CD14-positive monocyte (primary cell): ENCODE measurements around the gene PRXL2B. TPM values are rescaled to one million over a fixed set of nuclear protein-coding genes. Genes with fewer than 3 reads are reported as not detected.

Experiments
- DNase-seq, 3 donors: peaks; one replicate each; pipeline ENCODE4 v3.0.0-alpha.2; 2011 to 2022
- H2AFZ ChIP-seq: 2 replicates; pipeline ENCODE4 v1.6.0; 2012; ENCODE audit warnings: mild to moderate bottlenecking, low read depth, low read length, inconsistent platforms; ENCODE audit not compliant: insufficient read depth, poor library complexity, severe bottlenecking
- H3K27ac ChIP-seq, 2 donors: 1 replicate in 1 of 2; 2 replicates in 1 of 2; pipeline ENCODE4 v1.5.1; 2012 to 2013; ENCODE audit warnings: low read length in 2 of 2, control low read depth in 1 of 2, inconsistent platforms in 1 of 2, low read depth in 1 of 2, mild to moderate bottlenecking in 1 of 2
- H3K27me3 ChIP-seq, 2 donors: one replicate each; pipeline versions ENCODE4 v1.6.0 to v1.6.1; 2011 to 2013; ENCODE audit warnings: low read length in 2 of 2; ENCODE audit not compliant: control insufficient read depth in 2 of 2, insufficient read depth in 2 of 2
- H3K36me3 ChIP-seq, 2 donors: replicated peaks in 1 of 2; 1 replicate in 1 of 2; 2 replicates in 1 of 2; pipeline versions ENCODE4 v1.5.1 to v1.6.1; 2012 to 2013; ENCODE audit warnings: low read length in 2 of 2, control low read depth in 1 of 2, inconsistent platforms in 1 of 2, mild to moderate bottlenecking in 1 of 2; ENCODE audit not compliant: insufficient read depth in 2 of 2, control insufficient read depth in 1 of 2
- H3K4me1 ChIP-seq, 2 donors: 1 replicate in 1 of 2; 2 replicates in 1 of 2; pipeline versions ENCODE4 v1.5.1 to v1.6.1; 2012 to 2013; ENCODE audit warnings: low read length in 2 of 2, control low read depth in 1 of 2, inconsistent platforms in 1 of 2, mild to moderate bottlenecking in 1 of 2, moderate library complexity in 1 of 2; ENCODE audit not compliant: insufficient read depth in 2 of 2, control insufficient read depth in 1 of 2
- H3K4me2 ChIP-seq: replicated peaks from 2 replicates; pipeline ENCODE3; 2012; ENCODE audit warnings: low read length, moderate library complexity, mild to moderate bottlenecking; ENCODE audit not compliant: poor library complexity, severe bottlenecking; ENCODE audit errors: extremely low read depth
- H3K4me3 ChIP-seq, 3 experiments: fragments of 200-600 bp in 1 of 3; sonication (generic) in 1 of 3; replicated peaks in 1 of 3; 1 replicate in 2 of 3; 2 replicates in 1 of 3; pipeline ENCODE4 v1.5.1; 2011 to 2013; ENCODE audit warnings: low read length in 3 of 3, mild to moderate bottlenecking in 3 of 3, control low read depth in 2 of 3, low read depth in 2 of 3, inconsistent platforms in 1 of 3, moderate library complexity in 1 of 3
- H3K79me2 ChIP-seq: 2 replicates; pipeline ENCODE4 v1.6.0; 2012; ENCODE audit warnings: mild to moderate bottlenecking, control low read depth, inconsistent platforms, low read length, moderate library complexity; ENCODE audit not compliant: insufficient read depth
- H3K9ac ChIP-seq: 2 replicates; pipeline ENCODE4 v1.6.0; 2017; ENCODE audit warnings: low read length, mild to moderate bottlenecking; ENCODE audit not compliant: insufficient read depth, poor library complexity, severe bottlenecking
- H3K9me3 ChIP-seq, 2 donors: replicated peaks in 1 of 2; 1 replicate in 1 of 2; 2 replicates in 1 of 2; pipeline versions ENCODE4 v1.5.1 to v1.6.1; 2012 to 2013; ENCODE audit warnings: low read length in 2 of 2, control low read depth in 1 of 2; ENCODE audit not compliant: control insufficient read depth in 1 of 2, insufficient read depth in 1 of 2
- H4K20me1 ChIP-seq: 2 replicates; pipeline ENCODE4 v1.6.0; 2012; ENCODE audit warnings: mild to moderate bottlenecking, low read length, control low read depth, moderate library complexity; ENCODE audit not compliant: insufficient read depth
- H3K27ac Mint-ChIP-seq, 7 donors: one replicate each; pipeline ENCODE4 v1.8.0; 2020; ENCODE audit warnings: mild to moderate bottlenecking in 7 of 7, mixed read lengths in 7 of 7, moderate library complexity in 6 of 7, inconsistent platforms in 2 of 7
- H3K27me3 Mint-ChIP-seq, 3 donors: one replicate each; pipeline ENCODE4 v1.8.0; 2021 to 2022; ENCODE audit warnings: low read depth in 3 of 3, mild to moderate bottlenecking in 3 of 3, mixed read lengths in 3 of 3, moderate library complexity in 3 of 3, inconsistent platforms in 1 of 3
- H3K36me3 Mint-ChIP-seq, 2 donors: one replicate each; pipeline ENCODE4 v1.8.0; 2020; ENCODE audit warnings: mixed read lengths in 2 of 2, inconsistent platforms in 1 of 2, mild to moderate bottlenecking in 1 of 2
- H3K4me1 Mint-ChIP-seq: one replicate; pipeline ENCODE4 v1.8.0; 2020; ENCODE audit warnings: mild to moderate bottlenecking, mixed read lengths
- H3K4me3 Mint-ChIP-seq, 2 donors: one replicate each; pipeline ENCODE4 v1.8.0; 2020; ENCODE audit warnings: mild to moderate bottlenecking in 2 of 2, mixed read lengths in 2 of 2, moderate library complexity in 1 of 2
- H3K9me3 Mint-ChIP-seq, 7 donors: one replicate each; pipeline ENCODE4 v1.8.0; 2020 to 2022; ENCODE audit warnings: mixed read lengths in 7 of 7, mild to moderate bottlenecking in 6 of 7, moderate library complexity in 6 of 7, inconsistent platforms in 2 of 7
- WGBS: methylation state at CpG from one replicate; pipeline ENCODE4 v1.1.5; 2013; ENCODE audit warnings: missing lambda C conversion rate; ENCODE audit not compliant: insufficient coverage; 5-methylcytosine and 5-hydroxymethylcytosine counted together
- intact Hi-C, 2 donors: fragments of 100-400 bp; cut with micrococcal nuclease; formaldehyde crosslinking; loops; one replicate each; pipeline versions ENCODE4 v1.15.0 to v1.15.1; 2023
- polyA plus RNA-seq, 3 donors: library from polyadenylated mRNA; depleted of rRNA in 1 of 3; unstranded in 2 of 3; stranded (reverse) in 1 of 3; fragments of 300-500 nt in 2 of 3; fragments of >200 nt in 1 of 3; fragmentation: Illumina TruSeq in 2 of 3; gene quantifications; 1 replicate in 2 of 3; 2 replicates in 1 of 3; pipeline ENCODE4 v1.2.3, GENCODE V29; 2012 to 2021
- TF ChIP-seq, protein P1 (sequence below): fragments of 200-600 bp; IDR thresholded peaks from one replicate; pipeline ENCODE4 v1.8.0; 2022; ENCODE audit warnings: antibody characterized with exemption, mild to moderate bottlenecking

The PRXL2B gene
- polyA plus RNA-seq, 3 donors: 3.6 to 8.8 (median 6.0) TPM

- TF ChIP-seq, protein P1, sequence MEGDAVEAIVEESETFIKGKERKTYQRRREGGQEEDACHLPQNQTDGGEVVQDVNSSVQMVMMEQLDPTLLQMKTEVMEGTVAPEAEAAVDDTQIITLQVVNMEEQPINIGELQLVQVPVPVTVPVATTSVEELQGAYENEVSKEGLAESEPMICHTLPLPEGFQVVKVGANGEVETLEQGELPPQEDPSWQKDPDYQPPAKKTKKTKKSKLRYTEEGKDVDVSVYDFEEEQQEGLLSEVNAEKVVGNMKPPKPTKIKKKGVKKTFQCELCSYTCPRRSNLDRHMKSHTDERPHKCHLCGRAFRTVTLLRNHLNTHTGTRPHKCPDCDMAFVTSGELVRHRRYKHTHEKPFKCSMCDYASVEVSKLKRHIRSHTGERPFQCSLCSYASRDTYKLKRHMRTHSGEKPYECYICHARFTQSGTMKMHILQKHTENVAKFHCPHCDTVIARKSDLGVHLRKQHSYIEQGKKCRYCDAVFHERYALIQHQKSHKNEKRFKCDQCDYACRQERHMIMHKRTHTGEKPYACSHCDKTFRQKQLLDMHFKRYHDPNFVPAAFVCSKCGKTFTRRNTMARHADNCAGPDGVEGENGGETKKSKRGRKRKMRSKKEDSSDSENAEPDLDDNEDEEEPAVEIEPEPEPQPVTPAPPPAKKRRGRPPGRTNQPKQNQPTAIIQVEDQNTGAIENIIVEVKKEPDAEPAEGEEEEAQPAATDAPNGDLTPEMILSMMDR: no peak
- no peak overlapping the region for H3K9ac ChIP-seq
- no peaks in the 10 kb centered on the region for H3K4me1 ChIP-seq
- peaks cover 28 to 74% (median 42%) of the 10 kb centered on the region in 3 donors for H3K27me3 Mint-ChIP-seq
- H4K20me1 ChIP-seq: no peaks in the 10 kb centered on the region
- intact Hi-C loops: no loop called here
- H3K4me1 Mint-ChIP-seq: peaks cover 2% of the 10 kb centered on the region
- H3K27ac Mint-ChIP-seq: no peak overlapping the region
- no peak overlapping the region for H3K4me2 ChIP-seq
- no peaks in the 10 kb centered on the region for H3K9me3 Mint-ChIP-seq
- H3K79me2 ChIP-seq: no peaks in the 10 kb centered on the region
- no peak overlapping the region for H3K27ac ChIP-seq
- peaks cover 3 to 40% of the 10 kb centered on the region in 2 donors for H3K27me3 ChIP-seq
- no peaks in the 10 kb centered on the region for H3K36me3 ChIP-seq
- H3K36me3 Mint-ChIP-seq: no peaks in the 10 kb centered on the region
- WGBS: 97% methylated on average over 8 of the region's 9 CpGs
- DNase-seq: no peak
- H3K4me3 ChIP-seq: no peak overlapping the region
- H3K9me3 ChIP-seq: no peaks in the 10 kb centered on the region
- no peak overlapping the region for H3K4me3 Mint-ChIP-seq
- H2AFZ ChIP-seq: no peak overlapping the region
These were observed 48.8 kb upstream of the PRXL2B start for GRCh38 chr1:2537784-2538115.

DNA sequence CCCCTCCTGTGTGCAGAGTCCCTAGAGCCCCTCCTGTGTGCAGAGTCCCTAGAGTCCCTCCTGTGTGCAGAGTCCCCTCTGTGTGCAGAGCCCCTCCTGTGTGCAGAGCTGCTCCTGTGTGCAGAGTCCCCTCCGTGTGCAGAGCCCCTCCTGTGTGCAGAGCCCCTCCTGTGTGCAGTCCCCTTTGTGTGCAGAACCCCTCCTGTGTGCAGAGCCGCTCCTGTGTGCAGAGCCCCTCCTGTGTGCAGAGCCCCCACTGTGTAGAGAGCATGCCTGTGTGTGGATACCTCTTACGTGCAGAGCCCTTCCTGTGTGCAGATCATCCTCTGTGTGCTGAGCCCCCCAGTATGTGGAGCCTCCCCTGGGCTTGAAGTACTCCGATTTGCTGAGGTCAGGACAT lies 48.2 kb upstream of the PRXL2B start:
- intact Hi-C loops: no loop called here
- Histone ChIP-seq H3K9me3 (no peaks in the 10 kb centered on the region), H3K9ac (no peak overlapping the region), H3K4me2 (no peak overlapping the region), H3K36me3 (no peaks in the 10 kb centered on the region), H3K27me3 (peaks cover 3 to 40% of the 10 kb centered on the region in 2 donors), H3K4me3 (no peak overlapping the region), H3K27ac (no peak overlapping the region), H3K79me2 (no peaks in the 10 kb centered on the region), H4K20me1 (no peaks in the 10 kb centered on the region), H3K4me1 (no peaks in the 10 kb centered on the region), H2AFZ (no peak overlapping the region)
- Mint-ChIP-seq H3K4me1 (peaks cover 2% of the 10 kb centered on the region), H3K27me3 (peaks cover 25 to 74% (median 36%) of the 10 kb centered on the region in 3 donors), H3K27ac (no peak overlapping the region), H3K9me3 (no peaks in the 10 kb centered on the region), H3K4me3 (no peak overlapping the region), H3K36me3 (no peaks in the 10 kb centered on the region)
- 83% methylated on average over 3 of the region's 4 CpGs for WGBS
- no peak for DNase-seq
- TF ChIP-seq, protein P1: no peak
